Bone marrow (tissue), 2 donors: Measurements from ENCODE around the gene KLHL26.

ENCODE experiments used
- DNase-seq, 2 donors: peaks; one replicate each; lab custom pipeline; 2025; lab: John Stamatoyannopoulos, UW

The KLHL26 gene

GRCh38 chr19:18713550-18714117, 76.8 kb downstream of the KLHL26 start:
- DNase-seq = no peak

GRCh38 chr19:18715416-18715815, 78.6 kb downstream of the KLHL26 start:
- DNase-seq = no peak

GRCh38 chr19:18716857-18717256, 80.0 kb downstream of the KLHL26 start:
- no peak for DNase-seq

GRCh38 chr19:18717601-18718000, 80.8 kb downstream of the KLHL26 start:
- no peak for DNase-seq

GRCh38 chr19:18718015-18718526, 81.2 kb downstream of the KLHL26 start:
- DNase-seq = no peak

GRCh38 chr19:18718846-18719458, 82.1 kb downstream of the KLHL26 start:
- no peak for DNase-seq

- DNase-seq = no peak
Observed at GRCh38 chr19:18719541-18719940, 82.7 kb downstream of the KLHL26 start.
